ENCODE data around the gene CARD18.

DNA sequence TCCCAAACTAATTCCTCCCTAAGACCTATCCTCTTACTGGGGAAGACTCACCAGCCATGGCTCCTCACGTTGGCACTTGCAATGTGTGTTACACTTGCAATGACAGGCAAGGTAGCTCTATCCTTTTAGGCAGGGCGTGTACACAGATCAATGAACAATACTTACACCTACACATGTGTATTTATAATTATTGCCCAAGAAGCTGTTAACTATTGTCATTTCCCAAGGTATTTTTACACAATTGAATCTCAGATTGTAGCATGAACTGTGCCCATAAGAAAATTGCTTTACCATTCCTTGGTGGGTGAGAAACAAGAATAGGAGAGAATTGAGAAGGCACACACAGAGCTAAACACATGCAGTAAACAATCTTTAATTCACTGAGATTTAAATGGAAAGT is at the start of gene CARD18:
- TF ChIP-seq, protein P1, sequence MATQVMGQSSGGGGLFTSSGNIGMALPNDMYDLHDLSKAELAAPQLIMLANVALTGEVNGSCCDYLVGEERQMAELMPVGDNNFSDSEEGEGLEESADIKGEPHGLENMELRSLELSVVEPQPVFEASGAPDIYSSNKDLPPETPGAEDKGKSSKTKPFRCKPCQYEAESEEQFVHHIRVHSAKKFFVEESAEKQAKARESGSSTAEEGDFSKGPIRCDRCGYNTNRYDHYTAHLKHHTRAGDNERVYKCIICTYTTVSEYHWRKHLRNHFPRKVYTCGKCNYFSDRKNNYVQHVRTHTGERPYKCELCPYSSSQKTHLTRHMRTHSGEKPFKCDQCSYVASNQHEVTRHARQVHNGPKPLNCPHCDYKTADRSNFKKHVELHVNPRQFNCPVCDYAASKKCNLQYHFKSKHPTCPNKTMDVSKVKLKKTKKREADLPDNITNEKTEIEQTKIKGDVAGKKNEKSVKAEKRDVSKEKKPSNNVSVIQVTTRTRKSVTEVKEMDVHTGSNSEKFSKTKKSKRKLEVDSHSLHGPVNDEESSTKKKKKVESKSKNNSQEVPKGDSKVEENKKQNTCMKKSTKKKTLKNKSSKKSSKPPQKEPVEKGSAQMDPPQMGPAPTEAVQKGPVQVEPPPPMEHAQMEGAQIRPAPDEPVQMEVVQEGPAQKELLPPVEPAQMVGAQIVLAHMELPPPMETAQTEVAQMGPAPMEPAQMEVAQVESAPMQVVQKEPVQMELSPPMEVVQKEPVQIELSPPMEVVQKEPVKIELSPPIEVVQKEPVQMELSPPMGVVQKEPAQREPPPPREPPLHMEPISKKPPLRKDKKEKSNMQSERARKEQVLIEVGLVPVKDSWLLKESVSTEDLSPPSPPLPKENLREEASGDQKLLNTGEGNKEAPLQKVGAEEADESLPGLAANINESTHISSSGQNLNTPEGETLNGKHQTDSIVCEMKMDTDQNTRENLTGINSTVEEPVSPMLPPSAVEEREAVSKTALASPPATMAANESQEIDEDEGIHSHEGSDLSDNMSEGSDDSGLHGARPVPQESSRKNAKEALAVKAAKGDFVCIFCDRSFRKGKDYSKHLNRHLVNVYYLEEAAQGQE (IDR thresholded peaks at IDR 0.05): no peak
- TF ChIP-seq TAF1 (conservative IDR thresholded peaks at IDR 0.05): no peak
- TF ChIP-seq, protein P2, sequence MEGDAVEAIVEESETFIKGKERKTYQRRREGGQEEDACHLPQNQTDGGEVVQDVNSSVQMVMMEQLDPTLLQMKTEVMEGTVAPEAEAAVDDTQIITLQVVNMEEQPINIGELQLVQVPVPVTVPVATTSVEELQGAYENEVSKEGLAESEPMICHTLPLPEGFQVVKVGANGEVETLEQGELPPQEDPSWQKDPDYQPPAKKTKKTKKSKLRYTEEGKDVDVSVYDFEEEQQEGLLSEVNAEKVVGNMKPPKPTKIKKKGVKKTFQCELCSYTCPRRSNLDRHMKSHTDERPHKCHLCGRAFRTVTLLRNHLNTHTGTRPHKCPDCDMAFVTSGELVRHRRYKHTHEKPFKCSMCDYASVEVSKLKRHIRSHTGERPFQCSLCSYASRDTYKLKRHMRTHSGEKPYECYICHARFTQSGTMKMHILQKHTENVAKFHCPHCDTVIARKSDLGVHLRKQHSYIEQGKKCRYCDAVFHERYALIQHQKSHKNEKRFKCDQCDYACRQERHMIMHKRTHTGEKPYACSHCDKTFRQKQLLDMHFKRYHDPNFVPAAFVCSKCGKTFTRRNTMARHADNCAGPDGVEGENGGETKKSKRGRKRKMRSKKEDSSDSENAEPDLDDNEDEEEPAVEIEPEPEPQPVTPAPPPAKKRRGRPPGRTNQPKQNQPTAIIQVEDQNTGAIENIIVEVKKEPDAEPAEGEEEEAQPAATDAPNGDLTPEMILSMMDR (IDR thresholded peaks at IDR 0.05; ENCODE audit: low read depth, low read length, missing input control): no peak
- TF ChIP-seq GABPA (IDR thresholded peaks at IDR 0.05 in 1 of 2, conservative IDR thresholded peaks at IDR 0.05 in 1 of 2): no peak
- TF ChIP-seq, protein P3, sequence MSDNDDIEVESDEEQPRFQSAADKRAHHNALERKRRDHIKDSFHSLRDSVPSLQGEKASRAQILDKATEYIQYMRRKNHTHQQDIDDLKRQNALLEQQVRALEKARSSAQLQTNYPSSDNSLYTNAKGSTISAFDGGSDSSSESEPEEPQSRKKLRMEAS (IDR thresholded peaks at IDR 0.05): no peak
